ENCODE measurements around the gene SORCS2.

The SORCS2 gene

DNA sequence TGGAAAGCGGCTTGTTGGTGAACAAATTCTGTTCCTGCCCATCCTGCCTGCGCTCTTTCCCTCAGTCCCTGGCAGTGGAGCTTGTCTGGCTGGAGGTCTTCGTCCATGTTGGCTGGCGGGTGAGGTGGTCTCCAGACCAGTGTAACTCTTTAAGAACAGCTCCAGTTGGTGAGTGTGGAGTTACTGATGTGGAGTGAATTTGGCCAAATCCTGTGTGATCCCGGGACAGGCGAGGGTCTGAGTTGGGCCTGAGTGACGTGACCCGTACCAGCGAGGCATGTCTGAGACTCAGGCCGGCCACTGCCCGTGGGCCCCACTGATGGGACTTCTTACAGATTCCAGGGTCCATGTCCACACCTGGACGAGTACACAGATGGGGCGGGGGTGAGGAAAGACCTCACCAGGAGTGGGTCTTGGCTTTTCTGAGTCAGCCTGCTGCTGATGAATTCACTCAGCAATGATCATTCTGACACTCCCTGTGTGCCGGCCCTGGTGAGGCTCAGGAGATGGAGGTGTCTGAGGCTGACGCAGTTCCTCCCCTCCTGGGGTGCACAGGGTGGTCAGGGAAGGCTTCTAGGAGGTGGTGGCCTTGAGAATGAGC lies 196.9 kb downstream of the SORCS2 start:
- no peaks in the 10 kb centered on the region for H4K20me1 ChIP-seq (ENCODE audit: insufficient read depth, low read length)
- TF ChIP-seq EZH2phosphoT487 (IDR thresholded peaks at IDR 0.05; ENCODE audit: low read depth), result no peak
- no peak for TF ChIP-seq CTCF (IDR thresholded peaks at IDR 0.05; ENCODE audit: low read depth, low read length)
- H3K4me1 ChIP-seq (ENCODE audit: low read length), result no peaks in the 10 kb centered on the region
- no peak overlapping the region for H3K4me2 ChIP-seq (ENCODE audit: low read length)
- H2AFZ ChIP-seq (ENCODE audit: low read depth, low read length), result no peak overlapping the region
- no peak overlapping the region for H3K4me3 ChIP-seq (ENCODE audit: low read length)
- no peaks in the 10 kb centered on the region for H3K27me3 ChIP-seq (ENCODE audit: low read depth, low read length)
- H3K79me2 ChIP-seq (ENCODE audit: low read length), result no peaks in the 10 kb centered on the region
- H3K9ac ChIP-seq (ENCODE audit: low read length), result no peak overlapping the region
- H3K36me3 ChIP-seq (replicated peaks; ENCODE audit: low read depth, low read length), result no peaks in the 10 kb centered on the region
- H3K27ac ChIP-seq (ENCODE audit: low read length), result no peak overlapping the region
- no peaks in the 10 kb centered on the region for H3K9me3 ChIP-seq (ENCODE audit: insufficient read depth, low read length)

DNA sequence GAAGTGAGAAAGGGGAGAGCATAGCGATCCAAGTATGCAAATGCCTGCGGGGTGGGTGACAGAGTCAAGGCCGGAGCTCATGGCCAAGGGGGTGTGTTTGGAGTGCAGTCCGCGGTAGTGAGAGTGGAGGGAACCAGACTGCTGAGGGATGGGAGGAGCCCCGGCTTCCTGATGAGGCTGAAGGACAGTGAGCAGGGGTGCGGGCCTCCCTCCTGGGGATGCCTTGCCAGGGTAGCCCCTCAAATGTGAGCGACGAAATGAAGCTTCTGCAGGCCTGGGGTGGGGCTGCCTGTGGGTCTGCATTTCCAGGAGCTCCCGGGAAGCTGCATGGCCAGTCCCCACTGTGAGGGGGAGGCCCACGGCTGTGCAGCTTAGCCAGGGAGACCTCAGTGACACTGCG lies 197.4 kb downstream of the SORCS2 start:
- TF ChIP-seq CTCF (IDR thresholded peaks at IDR 0.05; ENCODE audit: low read depth, low read length), result no peak
- no peak for TF ChIP-seq EZH2phosphoT487 (IDR thresholded peaks at IDR 0.05; ENCODE audit: low read depth)
- Histone ChIP-seq H3K4me3 (ENCODE audit: low read length) (no peak overlapping the region), H3K9ac (ENCODE audit: low read length) (no peak overlapping the region), H3K4me2 (ENCODE audit: low read length) (no peak overlapping the region), H4K20me1 (ENCODE audit: insufficient read depth, low read length) (no peaks in the 10 kb centered on the region), H3K9me3 (ENCODE audit: insufficient read depth, low read length) (no peaks in the 10 kb centered on the region), H2AFZ (ENCODE audit: low read depth, low read length) (no peak overlapping the region), H3K79me2 (ENCODE audit: low read length) (no peaks in the 10 kb centered on the region), H3K27me3 (ENCODE audit: low read depth, low read length) (no peaks in the 10 kb centered on the region), H3K36me3 (replicated peaks; ENCODE audit: low read depth, low read length) (no peaks in the 10 kb centered on the region), H3K27ac (ENCODE audit: low read length) (no peak overlapping the region), H3K4me1 (ENCODE audit: low read length) (no peaks in the 10 kb centered on the region)

DNA sequence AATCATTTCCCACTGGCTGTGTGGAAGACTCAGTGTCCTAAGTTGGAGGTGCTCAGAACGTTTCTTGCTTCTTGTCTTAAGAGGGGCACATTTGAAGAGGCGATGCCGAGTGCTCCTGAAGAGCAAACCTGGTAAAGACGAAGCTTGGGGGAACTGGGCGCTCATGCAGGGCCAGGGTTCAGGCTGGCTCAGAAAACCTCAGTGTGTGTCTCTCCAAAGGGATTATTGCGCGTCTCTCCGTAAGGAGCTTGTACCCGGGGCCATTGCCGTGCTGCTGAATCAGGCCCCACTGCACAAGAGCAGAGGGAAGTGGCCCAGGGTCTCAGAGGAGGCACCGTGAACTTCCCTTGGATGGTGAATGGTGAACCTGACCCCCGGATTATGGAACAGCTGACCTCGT lies 198.0 kb downstream of the SORCS2 start:
- H3K4me1 ChIP-seq (ENCODE audit: low read length), result no peaks in the 10 kb centered on the region
- H3K79me2 ChIP-seq (ENCODE audit: low read length), result no peaks in the 10 kb centered on the region
- H3K4me3 ChIP-seq (ENCODE audit: low read length), result no peak overlapping the region
- no peaks in the 10 kb centered on the region for H3K36me3 ChIP-seq (replicated peaks; ENCODE audit: low read depth, low read length)
- H3K4me2 ChIP-seq (ENCODE audit: low read length), result no peak overlapping the region
- no peaks in the 10 kb centered on the region for H3K9me3 ChIP-seq (ENCODE audit: insufficient read depth, low read length)
- TF ChIP-seq CTCF (IDR thresholded peaks at IDR 0.05; ENCODE audit: low read depth, low read length) (no peak), EZH2phosphoT487 (IDR thresholded peaks at IDR 0.05; ENCODE audit: low read depth) (no peak)
- H2AFZ ChIP-seq (ENCODE audit: low read depth, low read length), result no peak overlapping the region
- no peak overlapping the region for H3K27ac ChIP-seq (ENCODE audit: low read length)
- no peaks in the 10 kb centered on the region for H4K20me1 ChIP-seq (ENCODE audit: insufficient read depth, low read length)
- no peaks in the 10 kb centered on the region for H3K27me3 ChIP-seq (ENCODE audit: low read depth, low read length)
- H3K9ac ChIP-seq (ENCODE audit: low read length), result no peak overlapping the region

GRCh38 chr4:7390906-7391636 lies 198.7 kb downstream of the SORCS2 start:
- no peaks in the 10 kb centered on the region; the same call in 1 of the 2 replicates for H3K27me3 ChIP-seq (ENCODE audit: low read depth, low read length)
- no peaks in the 10 kb centered on the region for H3K36me3 ChIP-seq (replicated peaks; ENCODE audit: low read depth, low read length)
- no peaks in the 10 kb centered on the region for H3K4me1 ChIP-seq (ENCODE audit: low read length)
- no peak overlapping the region for H3K4me2 ChIP-seq (ENCODE audit: low read length)
- H3K9ac ChIP-seq (ENCODE audit: low read length), result no peak overlapping the region
- H3K79me2 ChIP-seq (ENCODE audit: low read length), result no peaks in the 10 kb centered on the region
- H3K27ac ChIP-seq (ENCODE audit: low read length), result no peak overlapping the region
- TF ChIP-seq EZH2phosphoT487 (IDR thresholded peaks at IDR 0.05; ENCODE audit: low read depth) (no peak), CTCF (IDR thresholded peaks at IDR 0.05; ENCODE audit: low read depth, low read length) (no peak)
- no peak overlapping the region for H2AFZ ChIP-seq (ENCODE audit: low read depth, low read length)
- H3K4me3 ChIP-seq (ENCODE audit: low read length), result no peak overlapping the region
- no peaks in the 10 kb centered on the region for H3K9me3 ChIP-seq (ENCODE audit: insufficient read depth, low read length)
- H4K20me1 ChIP-seq (ENCODE audit: insufficient read depth, low read length), result no peaks in the 10 kb centered on the region
